Measurements from ENCODE around the gene UBP1.

The UBP1 gene

GRCh38 chr3:33403756-33404155 lies 36.4 kb downstream of the UBP1 start (continued):
- no peak for TF ChIP-seq ZNF26 (tag by site-specific recombination; IDR thresholded peaks at IDR 0.05)

GRCh38 chr3:33402936-33403335 lies 37.3 kb downstream of the UBP1 start:
- Histone ChIP-seq H3K4me3 (ENCODE audit: low read depth, low read length) (no peak overlapping the region), H3K9me3 (ENCODE audit: control insufficient read depth, insufficient read depth, low read depth, low read length) (no peaks in the 10 kb centered on the region), H3K36me3 (ENCODE audit: control insufficient read depth in 2 of 2, insufficient read depth in 1 of 2, low read length in 2 of 2) (peaks cover 15 to 86% of the 10 kb centered on the region in 2 experiments), H3K4me1 (ENCODE audit: control insufficient read depth, insufficient read depth, low read length) (no peaks in the 10 kb centered on the region), H3K27ac (ENCODE audit: extremely low read depth, low read depth, low read length) (no peak overlapping the region)
- POLR2A ChIA-PET, result no interaction called here
- CTCF ChIA-PET, result interaction anchor here (0.7 kb wide), 1 partner anchor 374 kb away, joined by 3 read pairs; no protein-coding TSS in a partner anchor
- TF ChIP-seq GLI4 (tag by site-specific recombination; IDR thresholded peaks at IDR 0.05), result no peak
- TF ChIP-seq ZSCAN18 (tag by site-specific recombination; IDR thresholded peaks at IDR 0.05), result no peak
- no peak for TF ChIP-seq BCL11B (tag by site-specific recombination; IDR thresholded peaks at IDR 0.05; ENCODE audit: low read depth)
- no peak for TF ChIP-seq ZNF571 (tag by site-specific recombination; IDR thresholded peaks at IDR 0.05)
- no peak for TF ChIP-seq PBX3 (CRISPR knock-in tag; IDR thresholded peaks at IDR 0.05)
- TF ChIP-seq ZNF138 (tag by site-specific recombination; IDR thresholded peaks at IDR 0.05; ENCODE audit: borderline replicate concordance), result no peak
- no peak for TF ChIP-seq ZNF146 (tag by site-specific recombination; IDR thresholded peaks at IDR 0.05)
- no peak for TF ChIP-seq SCRT2 (tag by site-specific recombination; IDR thresholded peaks at IDR 0.05)
- no peak for TF ChIP-seq ZNF626 (tag by site-specific recombination; IDR thresholded peaks at IDR 0.05)

- POLR2A ChIA-PET, result no interaction called here
- peaks cover 14 to 88% of the 10 kb centered on the region in 2 experiments for H3K36me3 ChIP-seq (ENCODE audit: control insufficient read depth in 2 of 2, insufficient read depth in 1 of 2, low read length in 2 of 2)
- CTCF ChIA-PET, result interaction anchor here (1.3 kb wide), 1 partner anchor 29 kb away, joined by 6 read pairs; no protein-coding TSS in a partner anchor
- no peak overlapping the region for H3K4me3 ChIP-seq (ENCODE audit: low read depth, low read length)
- no peak overlapping the region for H3K27ac ChIP-seq (ENCODE audit: extremely low read depth, low read depth, low read length)
- no peaks in the 10 kb centered on the region for H3K9me3 ChIP-seq (ENCODE audit: control insufficient read depth, insufficient read depth, low read depth, low read length)
- H3K4me1 ChIP-seq (ENCODE audit: control insufficient read depth, insufficient read depth, low read length), result no peaks in the 10 kb centered on the region
- TF ChIP-seq ZNF529 (tag by site-specific recombination; IDR thresholded peaks at IDR 0.05; ENCODE audit: insufficient replicate concordance) (no peak), PRDM10 (tag by site-specific recombination; IDR thresholded peaks at IDR 0.05) (no peak), ZBTB6 (tag by site-specific recombination; IDR thresholded peaks at IDR 0.05) (no peak), ZNF518A (tag by site-specific recombination; conservative IDR thresholded peaks at IDR 0.05; ENCODE audit: low read depth) (no peak), WT1 (tag by site-specific recombination; IDR thresholded peaks at IDR 0.05) (no peak), ZNF530 (tag by site-specific recombination; IDR thresholded peaks at IDR 0.05; ENCODE audit: low read depth) (no peak), ZNF585B (tag by site-specific recombination; IDR thresholded peaks at IDR 0.05) (no peak), ZNF37A (tag by site-specific recombination; IDR thresholded peaks at IDR 0.05) (no peak), ZNF354C (tag by site-specific recombination; IDR thresholded peaks at IDR 0.05; ENCODE audit: borderline replicate concordance, low read depth) (no peak)
Observed at GRCh38 chr3:33401781-33402180, 38.4 kb downstream of the UBP1 start.
